Sigmoid colon (tissue), 7 donors: ENCODE data around the gene BIRC5. TPM values are rescaled to one million over a fixed set of nuclear protein-coding genes. Genes with fewer than 3 reads are reported as not detected.
"Not testable (repeated sequence)": the region's sequence is repeated elsewhere in the genome, so short reads cannot be mapped to it uniquely, and the experiment has no call there.

ENCODE experiments used
- DNase-seq: peaks from one replicate; pipeline ENCODE4 v3.0.0-alpha.2; 2019
- H3K27ac ChIP-seq, 4 donors: fragments of 200-600 bp; sonication (generic); one replicate each; pipeline ENCODE4 v1.5.1; 2016 to 2019; ENCODE audit warnings: mild to moderate bottlenecking in 1 of 4
- H3K27me3 ChIP-seq, 3 donors: fragments of 200-600 bp; sonication (generic); one replicate each; pipeline ENCODE4 v1.5.1; 2019; ENCODE audit warnings: mild to moderate bottlenecking in 1 of 3
- H3K36me3 ChIP-seq, 4 donors: fragments of 200-600 bp; sonication (generic); one replicate each; pipeline ENCODE4 v1.5.1; 2016 to 2019
- H3K4me1 ChIP-seq, 4 donors: fragments of 200-600 bp; sonication (generic); one replicate each; pipeline ENCODE4 v1.5.1; 2017 to 2019
- H3K4me3 ChIP-seq, 4 donors: fragments of 200-600 bp; sonication (generic); one replicate each; pipeline ENCODE4 v1.5.1; 2017 to 2019; ENCODE audit warnings: mild to moderate bottlenecking in 2 of 4, moderate library complexity in 1 of 4
- H3K9me3 ChIP-seq, 4 donors: fragments of 200-600 bp in 3 of 4; sonication (generic) in 3 of 4; one replicate each; pipeline versions ENCODE4 v1.5.1 to v1.6.1; 2013 to 2019
- EP300 ChIP-seq, 4 donors: sonication (generic); formaldehyde crosslinking; IDR thresholded peaks; one replicate each; pipeline ENCODE4 v1.6.1; 2017; ENCODE audit warnings: antibody characterized with exemption in 4 of 4
- POLR2A ChIP-seq, 2 donors: fragments of 450-650 bp; IDR thresholded peaks; one replicate each; pipeline ENCODE4 v1.6.1; 2016; ENCODE audit warnings: antibody characterized with exemption in 2 of 2, mild to moderate bottlenecking in 2 of 2, moderate library complexity in 2 of 2
- POLR2AphosphoS5 ChIP-seq, 4 donors: sonication (generic); formaldehyde crosslinking; IDR thresholded peaks; one replicate each; pipeline ENCODE4 v1.6.1; 2017; ENCODE audit warnings: antibody characterized with exemption in 4 of 4
- WGBS, 2 donors: extraction: QIAGEN DNeasy Blood & Tissue Kit; methylation state at CpG; one replicate each; pipeline ENCODE4 v1.1.7; 2013; 5-methylcytosine and 5-hydroxymethylcytosine counted together
- intact Hi-C: fragments of 100-400 bp; cut with DNase I; formaldehyde crosslinking; loops from one replicate; pipeline ENCODE4 v1.15.1; 2023
- polyA plus RNA-seq, 3 donors: library from polyadenylated mRNA; stranded (reverse); fragments of 200-250 nt; gene quantifications; one replicate each; pipeline ENCODE4 v1.2.3, GENCODE V29; 2013
- total RNA-seq, 4 donors: library from RNA; depleted of rRNA; stranded (reverse); fragments of >200 nt; gene quantifications; one replicate each; pipeline ENCODE4 v1.1.0, GENCODE V29; 2016
- TF ChIP-seq, protein P1 (sequence below), 4 experiments: fragments of 450-650 bp in 3 of 4; fragments of 200-600 bp in 1 of 4; IDR thresholded peaks; one replicate each; pipeline ENCODE4 v1.5.1; 2016 to 2019; ENCODE audit warnings: antibody characterized with exemption in 4 of 4, mild to moderate bottlenecking in 3 of 4, moderate library complexity in 2 of 4
- donor health status: healthy with polysubstance abuse.
- donor health status: Bipolar disorder and iron deficiency.
- donor health status: healthy.

The BIRC5 gene
- total and polyA plus RNA-seq, 7 donors = 0.16 to 33.5 (median 3.1) TPM

DNA sequence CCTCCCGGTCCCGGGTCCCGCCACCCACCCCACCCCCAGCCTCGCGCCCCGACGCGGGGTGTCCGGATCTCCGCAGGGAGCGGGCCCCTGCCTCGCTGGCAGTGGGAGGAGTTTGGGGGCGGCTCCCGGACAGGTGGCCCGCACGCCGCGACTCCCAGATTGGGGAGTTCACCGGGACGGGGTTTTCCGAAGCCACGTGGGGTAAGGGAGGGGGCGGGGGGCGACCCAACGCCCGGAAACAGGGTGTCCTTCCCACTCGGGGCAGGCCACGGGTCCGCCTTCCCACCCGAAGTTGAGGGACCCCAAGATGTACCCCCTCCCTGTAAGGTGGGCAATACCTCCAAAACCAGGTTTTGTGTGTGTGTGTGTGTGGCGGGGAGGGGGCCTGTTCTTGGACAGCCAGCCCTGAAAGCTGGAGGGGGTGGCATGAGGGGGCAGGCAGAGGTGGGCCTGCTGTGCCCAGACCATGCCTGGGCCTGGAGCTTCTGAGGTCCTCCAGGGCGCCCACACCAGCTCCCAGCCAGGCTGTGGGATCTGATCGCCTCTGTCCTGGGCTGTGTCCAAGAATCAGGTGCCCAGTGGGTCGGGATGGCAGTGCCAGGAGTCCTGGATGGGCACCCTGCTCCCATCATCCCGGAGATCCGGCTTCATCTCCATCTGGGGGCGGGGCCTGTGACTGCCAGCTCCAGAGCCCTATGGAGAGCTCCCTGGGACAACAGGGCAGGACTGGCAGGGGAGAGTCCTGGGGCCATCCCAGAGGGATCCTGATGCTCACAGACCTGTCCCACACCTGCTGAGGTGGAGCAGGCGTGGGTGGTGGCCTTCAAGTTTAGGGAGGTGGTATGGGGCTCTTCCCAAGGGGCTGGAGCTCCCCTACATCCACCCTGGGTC lies 44.9 kb upstream of the BIRC5 start:
- 2 to 9% methylated on average over 38 of the region's 38 CpGs for WGBS, 2 donors
- DNase-seq = no peak
- Histone ChIP-seq H3K27me3 (no peaks in the 10 kb centered on the region), H3K27ac (peak overlapping the region; percentile 75 to 92 (median 76)), H3K36me3 (no peaks in the 10 kb centered on the region), H3K4me3 (peak overlapping the region; percentile 52 to 89 (median 70)), H3K4me1 (peaks cover 0 to 44% (median 39%) of the 10 kb centered on the region in 4 donors), H3K9me3 (no peaks in the 10 kb centered on the region)
- intact Hi-C loops = no loop called here
- TF ChIP-seq, protein P1, sequence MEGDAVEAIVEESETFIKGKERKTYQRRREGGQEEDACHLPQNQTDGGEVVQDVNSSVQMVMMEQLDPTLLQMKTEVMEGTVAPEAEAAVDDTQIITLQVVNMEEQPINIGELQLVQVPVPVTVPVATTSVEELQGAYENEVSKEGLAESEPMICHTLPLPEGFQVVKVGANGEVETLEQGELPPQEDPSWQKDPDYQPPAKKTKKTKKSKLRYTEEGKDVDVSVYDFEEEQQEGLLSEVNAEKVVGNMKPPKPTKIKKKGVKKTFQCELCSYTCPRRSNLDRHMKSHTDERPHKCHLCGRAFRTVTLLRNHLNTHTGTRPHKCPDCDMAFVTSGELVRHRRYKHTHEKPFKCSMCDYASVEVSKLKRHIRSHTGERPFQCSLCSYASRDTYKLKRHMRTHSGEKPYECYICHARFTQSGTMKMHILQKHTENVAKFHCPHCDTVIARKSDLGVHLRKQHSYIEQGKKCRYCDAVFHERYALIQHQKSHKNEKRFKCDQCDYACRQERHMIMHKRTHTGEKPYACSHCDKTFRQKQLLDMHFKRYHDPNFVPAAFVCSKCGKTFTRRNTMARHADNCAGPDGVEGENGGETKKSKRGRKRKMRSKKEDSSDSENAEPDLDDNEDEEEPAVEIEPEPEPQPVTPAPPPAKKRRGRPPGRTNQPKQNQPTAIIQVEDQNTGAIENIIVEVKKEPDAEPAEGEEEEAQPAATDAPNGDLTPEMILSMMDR (IDR thresholded peaks at IDR 0.05) = no peak
- TF ChIP-seq POLR2AphosphoS5 (IDR thresholded peaks at IDR 0.05) (no peak), EP300 (IDR thresholded peaks at IDR 0.05) (no peak), POLR2A (IDR thresholded peaks at IDR 0.05) (no peak)

DNA sequence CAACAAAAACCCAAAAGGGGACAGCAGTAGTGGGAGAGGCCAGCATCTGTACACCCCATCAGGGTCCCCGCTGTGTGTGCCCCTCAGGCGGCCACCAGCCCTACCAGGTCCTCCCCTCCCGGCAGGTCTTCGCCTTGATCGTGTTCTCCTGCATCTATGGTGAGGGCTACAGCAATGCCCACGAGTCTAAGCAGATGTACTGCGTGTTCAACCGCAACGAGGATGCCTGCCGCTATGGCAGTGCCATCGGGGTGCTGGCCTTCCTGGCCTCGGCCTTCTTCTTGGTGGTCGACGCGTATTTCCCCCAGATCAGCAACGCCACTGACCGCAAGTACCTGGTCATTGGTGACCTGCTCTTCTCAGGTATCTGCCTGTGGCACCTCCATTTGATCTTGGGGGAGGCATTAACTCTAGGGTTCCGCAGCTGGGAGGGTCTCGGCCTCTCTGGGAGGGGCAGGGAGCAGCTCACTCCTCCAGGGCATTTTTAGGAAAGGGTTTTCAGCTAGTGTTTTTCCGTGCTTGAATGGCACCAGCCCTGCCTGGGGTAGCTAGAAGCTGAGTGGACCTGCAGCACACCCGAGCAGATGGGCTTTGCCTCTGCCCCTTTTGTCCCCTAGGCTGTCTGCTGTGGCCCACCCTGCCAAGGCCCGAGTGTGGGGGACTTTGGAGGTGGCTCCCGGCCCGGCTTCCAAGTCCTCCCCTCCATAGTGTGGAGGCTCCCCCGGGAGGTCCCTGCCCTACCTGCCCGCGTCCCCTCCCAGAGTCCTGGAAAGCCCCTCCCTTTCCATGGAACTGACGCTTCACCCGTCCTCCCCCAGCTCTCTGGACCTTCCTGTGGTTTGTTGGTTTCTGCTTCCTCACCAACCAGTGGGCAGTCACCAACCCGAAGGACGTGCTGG lies 43.1 kb upstream of the BIRC5 start:
- no peak for DNase-seq
- peaks cover 0 to 59% (median 51%) of the 10 kb centered on the region in 4 donors for H3K4me1 ChIP-seq
- H3K27ac ChIP-seq = peak overlapping the region in 1 of 4 donors; percentile 92
- TF ChIP-seq EP300 (IDR thresholded peaks at IDR 0.05) = no peak
- TF ChIP-seq, protein P1 (IDR thresholded peaks at IDR 0.05) = no peak
- no peak for TF ChIP-seq POLR2A (IDR thresholded peaks at IDR 0.05)
- no peak for TF ChIP-seq POLR2AphosphoS5 (IDR thresholded peaks at IDR 0.05)
- no peaks in the 10 kb centered on the region for H3K36me3 ChIP-seq
- H3K9me3 ChIP-seq = no peaks in the 10 kb centered on the region
- no peaks in the 10 kb centered on the region for H3K27me3 ChIP-seq
- intact Hi-C loops = no loop called here
- WGBS, 2 donors = 58 to 84% methylated on average over 31 of the region's 31 CpGs
- no peak overlapping the region for H3K4me3 ChIP-seq

DNA sequence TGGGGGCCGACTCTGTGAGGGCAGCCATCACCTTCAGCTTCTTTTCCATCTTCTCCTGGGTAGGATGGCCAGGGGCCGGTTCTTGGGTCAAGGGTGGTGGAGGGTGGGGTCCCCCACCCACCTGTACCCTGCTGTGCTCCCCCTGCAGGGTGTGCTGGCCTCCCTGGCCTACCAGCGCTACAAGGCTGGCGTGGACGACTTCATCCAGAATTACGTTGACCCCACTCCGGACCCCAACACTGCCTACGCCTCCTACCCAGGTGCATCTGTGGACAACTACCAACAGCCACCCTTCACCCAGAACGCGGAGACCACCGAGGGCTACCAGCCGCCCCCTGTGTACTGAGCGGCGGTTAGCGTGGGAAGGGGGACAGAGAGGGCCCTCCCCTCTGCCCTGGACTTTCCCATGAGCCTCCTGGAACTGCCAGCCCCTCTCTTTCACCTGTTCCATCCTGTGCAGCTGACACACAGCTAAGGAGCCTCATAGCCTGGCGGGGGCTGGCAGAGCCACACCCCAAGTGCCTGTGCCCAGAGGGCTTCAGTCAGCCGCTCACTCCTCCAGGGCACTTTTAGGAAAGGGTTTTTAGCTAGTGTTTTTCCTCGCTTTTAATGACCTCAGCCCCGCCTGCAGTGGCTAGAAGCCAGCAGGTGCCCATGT lies 42.3 kb upstream of the BIRC5 start:
- intact Hi-C loops, H3K4me3 ChIP-seq, H3K9me3 ChIP-seq, H3K27me3 ChIP-seq, H3K36me3 ChIP-seq, DNase-seq: not testable (repeated sequence)
- 41 to 78% methylated on average over 19 of the region's 19 CpGs for WGBS, 2 donors
- H3K4me1 ChIP-seq = peaks cover 0 to 66% (median 54%) of the 10 kb centered on the region in 4 donors
- peak overlapping the region; percentile 60 to 92 (median 64) for H3K27ac ChIP-seq

DNA sequence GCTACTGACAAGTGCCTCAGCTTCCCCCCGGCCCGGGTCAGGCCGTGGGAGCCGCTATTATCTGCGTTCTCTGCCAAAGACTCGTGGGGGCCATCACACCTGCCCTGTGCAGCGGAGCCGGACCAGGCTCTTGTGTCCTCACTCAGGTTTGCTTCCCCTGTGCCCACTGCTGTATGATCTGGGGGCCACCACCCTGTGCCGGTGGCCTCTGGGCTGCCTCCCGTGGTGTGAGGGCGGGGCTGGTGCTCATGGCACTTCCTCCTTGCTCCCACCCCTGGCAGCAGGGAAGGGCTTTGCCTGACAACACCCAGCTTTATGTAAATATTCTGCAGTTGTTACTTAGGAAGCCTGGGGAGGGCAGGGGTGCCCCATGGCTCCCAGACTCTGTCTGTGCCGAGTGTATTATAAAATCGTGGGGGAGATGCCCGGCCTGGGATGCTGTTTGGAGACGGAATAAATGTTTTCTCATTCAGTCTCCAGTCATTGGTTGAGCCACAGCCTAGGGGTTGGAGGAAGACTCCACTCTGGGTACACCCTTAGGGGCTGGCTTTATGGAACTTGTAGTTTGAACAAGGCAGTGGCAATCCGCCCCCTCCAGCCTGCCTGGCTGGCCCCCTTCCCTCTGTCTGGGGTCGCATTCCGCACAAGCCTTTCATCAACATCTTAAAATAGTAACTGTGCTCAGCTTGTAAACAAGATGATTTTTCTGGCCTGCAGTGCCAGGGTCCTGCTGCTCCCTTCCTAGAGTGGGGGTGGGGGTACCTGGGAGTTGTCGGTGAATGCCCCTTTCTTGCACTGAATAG lies 41.6 kb upstream of the BIRC5 start:
- Histone ChIP-seq H3K27ac (peak overlapping the region; percentile 60 to 92 (median 64)), H3K27me3 (no peaks in the 10 kb centered on the region), H3K4me1 (peaks cover 0 to 68% (median 54%) of the 10 kb centered on the region in 4 donors), H3K9me3 (no peaks in the 10 kb centered on the region), H3K4me3 (no peak overlapping the region), H3K36me3 (no peaks in the 10 kb centered on the region)
- 12 to 41% methylated on average over 19 of the region's 19 CpGs for WGBS, 2 donors
- intact Hi-C loops = no loop called here
- TF ChIP-seq POLR2AphosphoS5 (IDR thresholded peaks at IDR 0.05) (no peak), POLR2A (IDR thresholded peaks at IDR 0.05) (peak in 1 of 2 donors; percentile 22)
- DNase-seq = no peak
